Suppressor macrophage treated with lipopolysaccharide for 1 hour (primary cell): ENCODE measurements around the gene SPIRE2.
"Not testable (repeated sequence)": the region's sequence is repeated elsewhere in the genome, so short reads cannot be mapped to it uniquely, and the experiment has no call there.

Source experiments
- DNase-seq, 3 donors: peaks; one replicate each; pipeline ENCODE4 v3.0.0-alpha.2; 2020 to 2022

The SPIRE2 gene

GRCh38 chr16:89828199-89828869, at the start of gene SPIRE2:
TSS of gene SPIRE2 (plus strand) at chr16:89828475. CDS start at chr16:89828551, 76 bp downstream.
- DNase-seq: peak; percentile 74 to 93 (median 87)

- no peak for DNase-seq
Observed at GRCh38 chr16:89779231-89779908, 48.9 kb upstream of the SPIRE2 start.

GRCh38 chr16:89779909-89780305, 48.4 kb upstream of the SPIRE2 start:
- DNase-seq: no peak

- no peak for DNase-seq
Observed at GRCh38 chr16:89782489-89782888, 45.8 kb upstream of the SPIRE2 start.

- not testable (repeated sequence) for DNase-seq
Observed at GRCh38 chr16:89783952-89784351, 44.3 kb upstream of the SPIRE2 start.

- DNase-seq: no peak
Observed at GRCh38 chr16:89784406-89784805, 43.9 kb upstream of the SPIRE2 start.

GRCh38 chr16:89785523-89786155, 42.6 kb upstream of the SPIRE2 start:
- no peak for DNase-seq

GRCh38 chr16:89786474-89787364, 41.6 kb upstream of the SPIRE2 start:
- no peak for DNase-seq

GRCh38 chr16:89787365-89787805, 40.9 kb upstream of the SPIRE2 start:
- DNase-seq: no peak

GRCh38 chr16:89791278-89791995, 36.8 kb upstream of the SPIRE2 start:
- no peak for DNase-seq

- DNase-seq: peak; percentile 48 to 52 (median 52)
Observed at GRCh38 chr16:89793092-89793491, 35.2 kb upstream of the SPIRE2 start.

GRCh38 chr16:89793955-89794354, 34.3 kb upstream of the SPIRE2 start:
- DNase-seq: no peak

GRCh38 chr16:89795676-89796075, 32.6 kb upstream of the SPIRE2 start:
- DNase-seq: no peak

GRCh38 chr16:89796104-89796503, 32.2 kb upstream of the SPIRE2 start:
- no peak for DNase-seq

- no peak for DNase-seq
Observed at GRCh38 chr16:89798126-89798525, 30.1 kb upstream of the SPIRE2 start.

GRCh38 chr16:89798832-89799370, 29.4 kb upstream of the SPIRE2 start:
- DNase-seq: no peak

GRCh38 chr16:89801800-89802199, 26.5 kb upstream of the SPIRE2 start:
- DNase-seq: no peak

- peak in 1 of 3 donors; percentile 20 for DNase-seq
Observed at GRCh38 chr16:89805136-89805905, 23.0 kb upstream of the SPIRE2 start.

GRCh38 chr16:89806589-89807193, 21.6 kb upstream of the SPIRE2 start:
- DNase-seq: not testable (repeated sequence)

GRCh38 chr16:89808475-89808874, 19.8 kb upstream of the SPIRE2 start:
- peak; percentile 73 to 82 (median 74) for DNase-seq

- DNase-seq: no peak
Observed at GRCh38 chr16:89811321-89811720, 17.0 kb upstream of the SPIRE2 start.
